Stimulated activated CD8-positive, alpha-beta memory T cell treated with anti-CD3 and anti-CD28 coated beads, Interleukin-2, amount 100 ng/mL, for 48 hours (primary cell): ENCODE measurements around the gene DBT.
"Not testable (repeated sequence)": the region's sequence is repeated elsewhere in the genome, so short reads cannot be mapped to it uniquely, and the experiment has no call there.

Experiments
- DNase-seq, 2 donors: peaks; one replicate each; pipeline ENCODE4 v3.0.0-alpha.2; 2020; ENCODE audit warnings: low read depth in 2 of 2

The DBT gene

DNA sequence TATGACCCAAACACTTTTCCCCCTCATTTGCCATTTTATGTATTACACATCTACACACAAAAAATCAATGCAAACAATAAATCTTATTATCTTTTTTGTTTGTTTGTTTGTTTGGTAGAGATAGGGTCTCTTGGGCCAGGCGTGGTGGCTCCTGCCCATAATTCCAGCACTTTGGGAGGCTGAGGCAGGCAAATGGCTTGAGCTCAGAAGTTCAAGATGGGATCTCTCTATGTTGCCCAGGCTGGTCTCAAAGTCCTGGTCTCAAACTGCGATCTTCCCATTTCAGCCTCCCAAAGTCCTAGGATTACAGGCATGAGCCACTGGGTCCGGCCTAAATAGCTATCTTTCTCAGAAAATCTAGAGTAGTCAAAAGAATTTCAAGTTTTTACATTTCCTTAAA, 1.2 kb upstream of the DBT start:
- DNase-seq, result no peak

DNA sequence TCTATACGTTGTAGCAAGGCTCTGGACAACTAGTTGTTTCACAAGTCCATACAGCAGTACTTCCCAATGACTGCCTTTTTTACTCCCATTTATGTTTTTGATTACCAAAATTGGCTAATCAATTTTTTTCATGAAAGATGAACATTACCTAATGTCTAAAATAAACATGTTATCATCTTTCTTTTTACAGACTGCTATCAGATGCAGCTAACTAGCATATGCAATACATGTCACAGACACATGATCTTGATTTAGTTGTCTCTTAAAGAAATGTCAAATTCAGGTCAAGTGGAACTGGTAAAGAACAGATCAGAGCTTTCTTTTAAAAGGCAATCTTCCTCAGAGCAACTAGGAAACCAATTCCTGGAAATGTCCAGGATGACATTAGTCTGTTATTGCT, 630 bp upstream of the DBT start:
- no peak for DNase-seq

DNA sequence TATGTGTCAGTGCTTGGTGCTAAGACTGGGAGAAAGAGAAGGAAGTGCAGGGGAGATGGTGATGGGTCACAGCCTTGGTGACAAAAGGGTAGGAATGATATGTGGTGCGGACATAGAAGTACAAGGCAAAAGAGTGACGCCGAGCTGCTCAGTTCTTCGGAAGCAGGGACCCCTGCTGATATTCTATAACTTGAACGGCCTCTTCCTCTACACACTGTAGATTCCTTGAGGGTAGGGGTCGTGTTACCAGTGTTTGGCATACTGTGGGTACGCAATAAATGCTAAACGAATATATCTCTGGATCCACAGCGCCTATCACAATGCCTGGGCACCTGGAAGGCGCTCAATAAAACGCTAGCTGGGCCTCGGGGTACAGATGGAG, 488 bp downstream of the DBT start:
- DNase-seq, result no peak

DNA sequence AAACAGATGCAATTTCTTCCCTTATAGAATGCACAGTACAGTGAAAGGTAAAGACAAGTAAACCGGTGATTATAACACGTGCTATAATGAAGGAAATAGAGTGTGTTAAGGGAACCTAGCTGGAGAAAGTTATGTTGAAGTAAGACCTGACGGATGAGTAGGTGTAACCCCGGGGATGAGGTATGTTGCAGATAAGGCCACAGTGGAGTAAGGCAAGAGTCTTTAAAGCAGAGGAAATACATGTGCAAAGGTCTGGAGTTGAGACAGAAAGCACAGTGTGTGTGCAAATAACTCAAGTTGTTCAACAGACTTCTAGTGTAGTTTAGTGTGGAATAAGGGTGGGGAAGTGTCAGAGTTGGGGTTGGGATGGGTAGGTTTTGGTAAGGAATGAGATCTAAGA, 2.9 kb downstream of the DBT start:
- DNase-seq, result no peak

DNA sequence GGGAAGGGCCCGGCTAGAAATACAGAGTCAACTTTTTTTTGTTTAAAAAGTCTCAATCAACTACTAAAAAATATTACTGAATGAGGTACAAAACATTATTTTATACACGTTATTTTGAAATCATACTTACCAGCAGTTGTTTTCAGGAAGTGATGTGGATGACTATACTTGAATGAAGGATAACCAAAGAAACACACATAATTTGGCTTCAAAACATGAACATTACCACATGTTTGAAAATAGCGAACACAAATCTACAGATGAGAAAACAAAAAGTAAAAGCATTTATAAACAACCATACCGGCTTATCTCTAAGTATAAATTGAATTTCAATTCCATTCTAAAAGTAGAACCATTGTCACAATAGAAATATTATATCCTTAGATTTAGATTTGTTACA, 9.0 kb downstream of the DBT start:
- no peak for DNase-seq

DNA sequence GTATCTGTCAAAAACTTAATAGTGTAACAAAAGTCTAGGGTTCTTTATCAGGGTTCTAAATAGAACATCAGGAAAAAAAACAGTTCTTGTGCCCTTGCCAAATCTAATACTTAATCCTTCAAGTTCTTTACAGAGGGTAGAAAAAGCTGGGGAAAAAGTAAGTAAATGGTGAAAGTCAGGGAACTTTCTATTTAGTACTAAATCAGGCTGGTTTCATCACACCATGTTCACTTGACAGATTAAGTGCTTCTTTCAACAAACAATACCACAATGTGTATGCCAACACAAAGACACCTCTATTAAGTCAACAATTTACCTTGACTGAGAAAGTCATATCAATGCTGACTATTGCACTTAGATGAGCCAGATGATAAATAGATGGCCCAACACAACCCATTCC, 9.7 kb downstream of the DBT start:
- no peak for DNase-seq

DNA sequence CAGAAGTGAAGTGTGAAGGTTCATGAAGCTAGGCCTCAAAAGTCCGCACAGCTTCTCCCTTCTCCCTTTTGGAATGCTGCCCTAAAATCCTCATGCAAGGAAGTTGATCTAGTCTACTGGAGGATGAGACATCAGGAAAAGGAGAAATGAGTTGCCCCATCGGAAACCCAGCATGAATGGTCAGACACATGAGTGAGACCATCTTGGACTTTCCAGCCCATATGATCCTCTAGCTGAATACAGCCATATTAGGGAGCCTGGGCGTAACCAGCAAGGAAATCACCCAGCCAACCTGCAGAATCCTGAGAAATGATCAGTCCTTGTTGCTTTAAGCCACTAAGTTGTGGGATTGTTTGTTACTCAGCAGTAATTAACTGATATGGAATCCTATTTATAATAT, 12.5 kb downstream of the DBT start:
- DNase-seq, result no peak

DNA sequence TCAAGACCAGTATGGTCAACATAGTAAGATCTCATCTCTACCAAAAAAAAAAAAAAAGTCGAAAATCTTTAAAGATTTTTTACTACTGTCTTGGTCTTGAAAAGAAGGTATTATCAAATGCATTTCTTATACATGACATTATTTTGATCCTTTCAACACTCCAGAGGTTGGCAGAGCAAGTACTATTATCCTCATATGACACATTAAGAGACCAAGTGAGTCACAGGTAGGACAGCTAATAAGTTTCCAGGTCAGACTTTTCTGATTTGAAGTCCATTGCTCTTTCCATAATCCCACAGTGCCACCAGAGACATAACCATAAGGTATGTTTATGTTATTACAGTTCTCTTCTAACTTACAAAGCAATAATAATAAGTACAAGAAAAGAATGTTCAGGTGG, 15.2 kb downstream of the DBT start:
- no peak for DNase-seq

DNA sequence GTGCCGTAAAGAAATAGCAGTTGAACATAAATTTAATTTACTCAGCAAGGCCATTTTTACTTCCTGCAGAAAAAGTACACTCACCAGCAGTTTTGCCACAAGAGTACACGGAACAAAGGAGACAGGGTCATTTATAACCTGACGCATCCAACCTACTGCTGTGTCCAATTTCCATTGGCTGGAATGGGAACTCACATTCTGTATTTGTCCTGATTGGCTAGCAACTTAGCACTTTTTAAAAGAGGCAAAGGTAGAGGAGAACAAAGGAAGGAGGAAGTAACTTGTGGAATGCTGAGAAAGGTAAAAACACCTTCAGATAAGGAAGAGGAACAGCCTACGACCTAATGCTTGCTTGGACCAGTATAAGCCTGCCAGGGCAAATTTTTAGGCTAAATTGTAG, 16.1 kb downstream of the DBT start:
- not testable (repeated sequence) for DNase-seq

DNA sequence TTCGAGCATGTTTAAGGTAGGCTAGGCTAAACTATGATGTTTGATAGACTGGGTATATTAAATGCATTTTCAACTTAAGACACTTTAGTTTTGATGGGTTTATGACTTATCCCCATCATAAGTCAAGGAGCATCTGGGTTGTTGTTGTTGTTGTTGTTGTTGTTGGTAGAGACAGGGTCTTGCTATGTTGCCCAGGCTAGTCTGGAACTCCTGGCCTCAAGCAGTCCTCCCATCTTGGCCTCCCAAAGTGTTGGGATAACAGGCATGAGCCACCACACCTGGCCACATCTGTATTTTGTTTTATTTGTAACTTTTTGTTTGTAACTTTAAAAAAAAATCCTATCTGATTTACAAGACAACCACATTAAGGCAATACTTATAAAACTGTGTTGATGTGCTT, 17.5 kb downstream of the DBT start:
- DNase-seq, result no peak

DNA sequence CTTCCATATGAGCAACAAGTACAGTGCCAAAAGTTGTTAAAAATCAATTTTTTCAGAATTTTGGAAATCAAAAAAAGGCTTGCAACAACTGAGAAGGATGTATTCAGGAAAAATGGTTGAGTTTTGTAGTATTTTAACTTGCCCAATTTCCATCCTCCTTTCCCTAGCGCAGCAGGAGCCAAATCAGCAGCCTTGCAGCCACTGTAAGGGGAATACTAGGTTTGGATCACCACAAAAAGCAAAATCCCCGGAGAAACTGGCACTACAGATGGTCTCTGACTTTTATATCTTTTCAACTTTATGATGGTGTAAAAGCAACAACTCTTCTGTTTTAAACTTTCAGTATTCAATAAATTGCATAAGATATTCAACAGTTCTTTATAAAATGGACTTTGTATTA, 17.9 kb downstream of the DBT start:
- DNase-seq, result no peak

DNA sequence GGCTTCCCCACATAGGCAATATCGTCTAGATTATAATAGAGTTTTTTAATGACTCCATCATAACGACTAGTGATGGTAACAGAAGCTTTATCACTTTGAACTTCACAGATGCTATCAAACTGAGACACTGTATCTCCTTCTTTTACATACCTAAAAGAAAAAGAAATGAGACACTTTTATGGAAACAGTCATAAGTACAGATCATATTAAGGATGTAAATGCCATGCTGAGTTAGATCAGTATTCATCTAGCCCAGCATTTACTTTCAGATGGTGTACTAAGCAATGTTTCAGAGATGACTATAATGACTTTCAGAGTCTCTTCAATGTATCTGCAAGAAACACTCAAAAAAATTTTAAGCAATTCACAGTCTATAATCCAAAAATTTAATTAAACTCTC, 18.9 kb downstream of the DBT start:
- DNase-seq, result no peak

DNA sequence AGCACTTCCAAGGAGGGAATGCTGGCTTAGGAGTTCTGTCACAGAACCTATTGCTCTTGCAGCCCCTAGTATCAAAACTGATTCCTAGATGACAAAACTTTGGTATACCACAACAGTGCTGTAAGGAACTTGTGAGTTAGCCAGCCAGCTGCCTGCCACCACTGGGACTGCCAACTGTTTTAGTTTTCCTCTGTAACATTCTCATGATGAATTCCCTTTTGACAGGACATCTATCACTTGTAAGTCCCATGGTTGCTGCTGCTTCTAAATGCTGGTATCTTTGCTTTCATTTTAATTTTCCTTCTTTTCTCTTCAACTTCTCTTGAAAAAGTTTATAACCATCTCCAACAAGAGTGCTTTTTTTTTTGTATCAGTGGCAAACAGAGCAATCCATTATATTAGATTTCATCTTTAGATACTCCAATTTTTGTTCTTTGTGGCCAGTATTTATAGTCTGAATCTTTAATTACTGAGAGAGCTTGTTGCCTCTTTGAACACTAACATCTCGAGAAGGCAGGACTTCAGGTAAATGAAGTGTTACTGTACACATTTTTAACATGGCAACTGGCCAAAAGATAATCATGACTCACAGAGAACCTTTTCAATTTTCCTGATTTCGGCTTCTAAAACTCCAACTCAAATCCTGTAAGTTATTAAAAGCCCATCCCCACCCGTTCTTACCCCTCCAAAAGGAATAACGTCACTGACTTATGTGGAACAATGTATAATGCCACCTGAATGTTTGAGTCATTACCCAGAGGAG, 19.8 kb downstream of the DBT start:
- DNase-seq, result no peak

DNA sequence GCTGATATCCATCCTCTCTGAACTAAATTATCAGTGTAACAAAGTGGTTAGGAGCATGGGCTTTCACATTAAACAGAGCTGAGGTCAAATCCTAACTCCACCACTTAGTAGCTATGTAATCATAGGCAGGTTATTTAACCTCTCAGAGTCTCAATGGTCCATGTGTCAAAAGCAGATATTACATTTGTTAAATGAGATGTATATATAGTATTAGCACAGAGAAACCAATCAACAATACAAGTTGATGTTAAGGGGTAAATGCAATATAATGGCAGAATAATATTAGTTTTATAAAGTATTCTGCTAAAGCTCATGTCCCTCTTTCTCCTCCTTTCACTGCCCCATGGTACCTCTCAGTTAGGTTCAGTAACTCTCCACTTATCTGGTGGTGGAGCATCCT, 27.2 kb downstream of the DBT start:
- DNase-seq, result no peak

DNA sequence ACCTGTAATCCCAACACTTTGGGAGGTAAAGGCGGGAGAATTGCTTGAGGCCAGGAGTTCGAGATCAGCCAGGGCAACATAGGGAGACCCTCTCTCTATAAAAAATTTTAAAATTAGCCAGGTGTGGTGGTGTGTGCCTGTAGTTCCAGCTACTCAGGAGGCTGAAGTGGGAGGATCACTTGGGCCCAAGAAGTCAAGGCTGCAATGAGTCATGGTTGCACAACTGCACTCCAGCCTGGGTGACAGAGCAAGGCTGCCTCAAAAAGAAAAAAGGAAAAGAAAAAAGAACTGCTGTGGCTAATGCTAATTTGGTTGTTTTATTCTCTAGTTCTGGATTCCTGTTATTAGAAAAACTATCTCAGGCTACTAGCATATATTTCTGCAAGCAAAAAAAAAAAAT, 29.8 kb downstream of the DBT start:
- no peak for DNase-seq

DNA sequence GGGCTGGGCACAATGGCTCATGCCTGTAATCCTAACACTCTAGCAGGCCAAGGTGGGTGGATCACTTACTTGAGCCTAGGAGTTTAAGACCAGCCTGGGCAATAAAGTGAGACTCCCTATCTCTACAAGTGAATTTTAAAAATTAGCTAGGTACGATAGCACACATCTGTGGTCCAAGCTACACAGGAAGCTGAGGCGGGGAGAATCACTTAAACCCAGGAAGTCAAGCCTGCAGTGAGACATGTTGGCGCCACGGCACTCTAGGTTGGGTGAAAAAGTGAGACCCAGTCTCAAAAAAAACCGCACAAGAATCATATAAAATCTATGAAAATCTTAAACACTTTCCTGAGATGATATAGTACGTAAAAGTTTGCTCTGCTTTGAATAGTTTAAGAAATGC, 30.2 kb downstream of the DBT start:
- no peak for DNase-seq

DNA sequence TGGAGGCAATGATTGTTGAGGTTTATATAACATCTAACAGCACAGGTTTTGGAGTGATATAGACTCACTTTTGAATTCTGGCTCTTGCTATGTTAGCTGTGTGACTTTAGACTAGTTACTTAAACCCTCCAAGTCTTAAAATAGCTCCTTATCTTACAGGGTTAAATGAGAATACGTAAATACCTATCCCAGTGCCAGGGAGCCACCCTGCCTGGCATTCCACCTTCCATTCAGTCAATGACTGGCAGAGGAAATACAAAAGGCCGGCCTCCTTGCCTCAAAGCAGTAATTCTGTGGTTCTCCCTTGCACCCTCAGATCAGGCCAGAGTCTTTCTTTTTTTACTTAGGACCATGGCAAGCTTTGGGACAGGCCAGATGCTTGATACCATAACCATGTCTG, 31.8 kb downstream of the DBT start:
- no peak for DNase-seq

DNA sequence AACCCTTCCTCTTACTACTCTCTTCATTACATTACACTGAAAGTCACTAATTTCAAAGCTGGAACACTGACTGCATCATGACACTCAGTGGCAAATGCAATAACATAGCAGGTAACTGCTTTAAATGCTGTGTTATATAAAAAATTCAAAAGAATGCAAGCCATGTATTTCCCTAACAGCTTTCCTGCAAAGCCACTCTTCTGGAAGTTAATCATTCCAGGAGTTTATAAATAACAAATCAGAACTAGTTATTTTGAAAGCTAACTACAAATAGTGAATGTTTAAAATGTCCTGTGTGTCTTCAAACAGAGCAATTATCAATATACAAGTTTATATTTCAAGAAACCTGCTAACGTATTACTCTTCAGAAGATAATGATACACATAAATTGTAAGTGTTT, 34.5 kb downstream of the DBT start:
- DNase-seq, result no peak

DNA sequence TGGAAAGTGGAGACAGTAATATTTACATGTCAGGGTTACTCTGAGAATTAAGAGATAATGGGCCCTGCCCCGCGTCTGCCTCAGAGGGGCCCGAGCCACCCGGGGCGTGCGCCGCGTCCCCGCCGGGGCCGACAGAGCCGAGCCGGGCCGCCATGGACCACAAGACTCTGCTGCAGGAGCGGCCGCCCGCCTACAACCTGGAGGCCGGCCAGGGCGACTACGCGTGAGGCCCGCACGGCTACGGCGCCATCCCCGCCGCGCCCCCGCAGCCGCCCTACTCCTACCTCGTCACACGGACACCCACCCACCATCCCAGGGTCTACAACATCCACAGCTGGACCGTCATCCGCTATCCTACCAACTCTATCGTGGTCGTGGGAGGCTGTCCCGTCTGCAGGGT, 36.5 kb downstream of the DBT start:
- DNase-seq, result no peak

DNA sequence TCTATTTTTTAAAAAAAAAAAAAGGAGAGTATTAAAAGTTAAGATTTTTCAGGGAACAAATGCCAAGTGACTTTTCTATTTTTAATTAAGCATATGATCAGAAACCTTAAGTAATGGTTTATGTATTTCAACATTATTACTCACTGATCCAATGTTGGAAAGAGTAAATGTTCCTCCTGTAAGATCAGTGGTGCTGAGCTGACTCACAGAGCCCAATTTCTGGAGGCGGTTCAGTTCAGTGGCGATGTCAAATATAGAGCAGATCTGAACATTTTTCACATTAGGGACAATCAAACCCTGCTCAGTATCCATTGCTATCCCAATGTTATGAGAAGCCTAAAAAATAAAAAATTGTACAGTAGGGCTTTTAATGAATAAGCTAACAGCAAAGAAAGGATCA, 43.3 kb downstream of the DBT start:
- no peak for DNase-seq

DNA sequence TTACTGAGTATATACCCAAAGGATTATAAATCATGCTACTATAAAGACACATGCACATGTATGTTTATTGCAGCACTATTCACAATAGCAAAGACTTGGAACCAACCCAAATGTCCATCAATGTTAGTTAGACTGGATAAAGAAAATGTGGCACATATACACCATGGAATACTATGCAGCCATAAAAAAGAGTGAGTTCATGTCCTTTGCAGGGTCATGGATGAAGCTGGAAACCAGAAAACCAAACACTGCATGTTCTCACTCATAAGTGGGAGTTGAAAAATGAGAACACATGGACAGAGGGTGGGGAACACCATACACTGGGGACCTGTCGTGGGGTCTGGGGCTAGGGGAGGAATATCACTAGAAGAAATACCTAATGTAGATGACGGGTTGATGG, 44.0 kb downstream of the DBT start:
- not testable (repeated sequence) for DNase-seq

DNA sequence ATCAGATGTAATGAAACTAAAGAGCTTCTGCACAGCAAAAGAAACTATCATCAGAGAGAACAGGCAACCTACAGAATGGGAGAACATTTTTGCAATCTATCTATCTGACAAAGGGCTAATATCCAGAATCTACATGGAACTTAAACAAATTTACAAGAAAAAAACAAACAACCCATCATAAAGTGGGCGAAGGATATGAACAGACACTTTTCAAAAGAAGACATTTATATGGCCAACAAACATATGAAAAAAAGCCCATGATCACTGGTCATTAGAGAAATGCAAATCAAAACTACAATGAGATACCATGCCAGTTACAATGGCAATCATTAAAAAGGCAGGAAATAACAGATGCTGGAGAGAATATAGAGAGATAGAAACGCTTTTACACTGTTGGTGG, 44.5 kb downstream of the DBT start:
- not testable (repeated sequence) for DNase-seq

DNA sequence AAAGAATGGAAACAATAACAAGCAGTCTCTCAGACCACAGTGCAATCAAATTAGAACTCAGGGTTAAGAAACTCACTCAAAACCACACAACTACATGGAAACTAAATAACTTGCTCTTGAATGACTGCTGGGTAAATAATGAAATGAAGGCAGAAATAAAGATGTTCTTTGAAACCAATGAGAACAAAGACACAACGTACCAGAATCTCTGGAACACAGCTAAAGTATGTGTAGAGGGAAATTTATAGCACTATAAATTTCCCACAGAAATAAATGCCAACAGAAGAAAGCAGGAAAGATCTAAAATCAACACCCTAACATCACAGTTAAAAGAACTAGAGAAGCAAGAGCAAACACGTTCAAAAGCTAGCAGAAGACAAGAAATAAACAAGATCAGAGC, 46.9 kb downstream of the DBT start:
- DNase-seq, result not testable (repeated sequence)

DNA sequence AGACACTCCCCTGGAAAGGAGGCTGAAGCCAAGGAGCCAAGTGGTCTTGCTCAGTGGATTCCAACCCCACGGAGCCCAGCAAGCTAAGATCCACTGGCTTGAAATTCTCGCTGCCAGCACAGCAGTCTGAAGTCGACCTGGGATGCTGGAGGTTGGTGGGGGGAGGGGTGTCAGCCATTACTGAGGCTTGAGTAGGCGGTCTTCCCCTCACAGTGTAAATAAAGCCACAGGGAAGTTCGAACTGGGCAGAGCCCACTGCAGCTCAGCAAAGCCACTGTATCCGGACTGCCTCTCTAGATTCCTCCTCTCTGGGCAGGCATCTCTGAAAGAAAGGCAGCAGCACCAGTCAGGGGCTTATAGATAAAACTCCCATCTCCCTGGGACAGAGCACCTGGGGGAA, 49.6 kb downstream of the DBT start:
- DNase-seq, result not testable (repeated sequence)
